ENCODE data around the gene UNK. TPM values are rescaled to one million over a fixed set of nuclear protein-coding genes. Genes with fewer than 3 reads are reported as not detected.

The UNK gene
- total RNA-seq, 1 donor from 2014 or later: 49.7 TPM

DNA sequence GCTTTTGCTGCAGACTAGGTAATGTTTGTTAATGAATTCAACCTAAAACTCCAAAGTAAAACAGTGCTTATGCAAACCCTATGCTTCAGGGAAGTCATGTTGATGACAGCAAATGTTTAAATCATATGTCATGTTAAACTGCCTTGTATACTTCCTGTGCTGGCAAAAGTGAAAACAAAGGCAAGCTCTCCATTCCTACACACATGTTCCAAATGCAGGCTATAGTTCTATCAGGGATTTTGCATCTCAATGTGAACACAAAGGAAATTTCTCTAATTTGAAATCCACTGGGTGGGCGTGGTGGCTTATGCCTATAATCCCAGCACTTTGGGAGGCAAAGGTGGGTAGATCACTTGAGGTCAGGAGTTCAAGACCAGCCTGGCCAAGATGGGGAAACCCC is 19.3 kb downstream of the UNK start:
- no peak overlapping the region for H3K27ac Mint-ChIP-seq
- no peak for DNase-seq (ENCODE audit: extremely low spot score, unreplicated experiment)
- H3K4me3 Mint-ChIP-seq: no peak overlapping the region
- H3K4me1 Mint-ChIP-seq (ENCODE audit: unreplicated experiment): peaks cover 4% of the 10 kb centered on the region
- no peaks in the 10 kb centered on the region for H3K27me3 Mint-ChIP-seq
- H3K9me3 Mint-ChIP-seq: no peaks in the 10 kb centered on the region
- H3K36me3 Mint-ChIP-seq: peaks cover 6% of the 10 kb centered on the region
- TF ChIP-seq, protein P1, sequence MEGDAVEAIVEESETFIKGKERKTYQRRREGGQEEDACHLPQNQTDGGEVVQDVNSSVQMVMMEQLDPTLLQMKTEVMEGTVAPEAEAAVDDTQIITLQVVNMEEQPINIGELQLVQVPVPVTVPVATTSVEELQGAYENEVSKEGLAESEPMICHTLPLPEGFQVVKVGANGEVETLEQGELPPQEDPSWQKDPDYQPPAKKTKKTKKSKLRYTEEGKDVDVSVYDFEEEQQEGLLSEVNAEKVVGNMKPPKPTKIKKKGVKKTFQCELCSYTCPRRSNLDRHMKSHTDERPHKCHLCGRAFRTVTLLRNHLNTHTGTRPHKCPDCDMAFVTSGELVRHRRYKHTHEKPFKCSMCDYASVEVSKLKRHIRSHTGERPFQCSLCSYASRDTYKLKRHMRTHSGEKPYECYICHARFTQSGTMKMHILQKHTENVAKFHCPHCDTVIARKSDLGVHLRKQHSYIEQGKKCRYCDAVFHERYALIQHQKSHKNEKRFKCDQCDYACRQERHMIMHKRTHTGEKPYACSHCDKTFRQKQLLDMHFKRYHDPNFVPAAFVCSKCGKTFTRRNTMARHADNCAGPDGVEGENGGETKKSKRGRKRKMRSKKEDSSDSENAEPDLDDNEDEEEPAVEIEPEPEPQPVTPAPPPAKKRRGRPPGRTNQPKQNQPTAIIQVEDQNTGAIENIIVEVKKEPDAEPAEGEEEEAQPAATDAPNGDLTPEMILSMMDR (conservative IDR thresholded peaks at IDR 0.05): no peak

DNA sequence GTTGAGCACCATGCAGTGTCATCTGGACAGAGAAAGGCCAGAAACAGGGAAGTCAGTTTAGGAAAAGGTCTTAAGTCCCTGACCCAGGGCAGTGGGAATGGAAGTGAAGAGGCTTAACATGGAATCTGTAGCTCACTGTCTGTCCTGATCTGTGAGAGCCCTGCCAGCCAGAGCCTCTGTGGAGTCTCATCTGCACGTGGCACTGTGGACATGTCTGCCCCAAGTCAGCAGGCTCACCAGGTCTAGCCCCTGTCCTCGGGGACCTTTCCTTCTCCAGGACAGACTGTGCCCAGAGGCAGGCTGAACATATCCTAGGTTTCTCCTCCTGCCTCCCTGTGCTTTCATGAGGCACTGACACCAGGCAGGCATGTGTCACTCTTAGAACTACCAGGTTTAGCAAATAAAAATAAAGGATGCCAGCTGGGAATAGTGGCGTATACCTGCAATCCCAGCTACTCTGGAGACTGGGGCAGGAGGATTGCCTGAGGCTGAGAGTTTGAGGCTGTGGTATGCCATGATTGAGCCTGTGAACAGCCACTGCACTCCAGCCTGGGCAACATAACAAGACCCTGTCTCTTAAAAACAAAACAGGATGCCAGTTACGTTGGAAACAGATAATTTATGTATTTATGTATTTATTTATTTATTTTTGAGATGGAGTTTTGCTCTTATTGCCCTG is 22.4 kb downstream of the UNK start:
- H3K36me3 Mint-ChIP-seq: no peaks in the 10 kb centered on the region
- H3K4me1 Mint-ChIP-seq (ENCODE audit: unreplicated experiment): peaks cover 4% of the 10 kb centered on the region
- no peak overlapping the region for H3K4me3 Mint-ChIP-seq
- DNase-seq (ENCODE audit: extremely low spot score, unreplicated experiment): no peak
- H3K27me3 Mint-ChIP-seq: no peaks in the 10 kb centered on the region
- H3K9me3 Mint-ChIP-seq: no peaks in the 10 kb centered on the region
- H3K27ac Mint-ChIP-seq: no peak overlapping the region
- TF ChIP-seq, protein P1 (conservative IDR thresholded peaks at IDR 0.05): no peak

DNA sequence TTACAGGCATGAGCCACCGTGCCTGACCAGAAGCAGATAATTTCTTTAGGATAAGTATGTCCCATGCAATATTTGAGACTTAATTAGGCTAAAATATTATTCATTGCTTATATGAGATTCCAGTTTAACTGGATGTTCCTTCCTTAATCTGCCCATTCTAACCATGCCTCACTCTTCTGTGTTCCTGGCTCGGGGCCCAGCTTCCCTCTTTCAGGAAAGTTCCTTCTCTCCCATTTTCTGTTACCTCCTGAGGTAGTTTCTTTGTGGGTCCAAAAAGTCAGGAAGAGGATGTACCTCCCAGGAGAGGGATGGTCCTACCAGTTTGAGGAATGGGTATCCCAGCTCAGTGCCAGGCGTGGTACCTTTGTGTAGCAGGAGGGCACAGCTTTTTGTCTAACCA is 23.3 kb downstream of the UNK start:
- no peak for DNase-seq (ENCODE audit: extremely low spot score, unreplicated experiment)
- Mint-ChIP-seq H3K36me3 (no peaks in the 10 kb centered on the region), H3K27ac (no peak overlapping the region), H3K9me3 (no peaks in the 10 kb centered on the region), H3K27me3 (no peaks in the 10 kb centered on the region), H3K4me3 (no peak overlapping the region), H3K4me1 (ENCODE audit: unreplicated experiment) (peaks cover 4% of the 10 kb centered on the region)
- TF ChIP-seq, protein P1 (conservative IDR thresholded peaks at IDR 0.05): no peak

DNA sequence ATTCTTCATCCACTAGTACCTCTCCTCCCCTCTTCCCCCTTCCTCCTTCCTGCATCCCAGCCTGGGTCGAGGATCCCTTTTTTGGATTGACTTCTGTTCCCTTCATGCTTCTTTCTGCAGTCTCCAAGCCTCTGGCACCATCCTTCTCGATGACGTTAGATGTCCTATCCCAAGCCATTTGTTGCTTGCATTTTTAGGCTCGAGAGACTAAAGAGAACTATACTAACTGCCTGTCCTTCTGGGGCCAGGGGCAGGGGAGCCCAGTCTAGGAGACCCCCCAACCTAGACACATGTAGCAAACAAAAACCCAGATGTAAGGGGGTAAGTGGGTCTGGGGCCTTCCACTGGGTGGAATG is 23.9 kb downstream of the UNK start:
- no peaks in the 10 kb centered on the region for H3K9me3 Mint-ChIP-seq
- H3K4me1 Mint-ChIP-seq (ENCODE audit: unreplicated experiment): peaks cover 4% of the 10 kb centered on the region
- TF ChIP-seq, protein P1 (conservative IDR thresholded peaks at IDR 0.05): no peak
- H3K27ac Mint-ChIP-seq: peak overlapping the region; percentile 58
- H3K36me3 Mint-ChIP-seq: no peaks in the 10 kb centered on the region
- H3K27me3 Mint-ChIP-seq: no peaks in the 10 kb centered on the region
- H3K4me3 Mint-ChIP-seq: no peak overlapping the region
- no peak for DNase-seq (ENCODE audit: extremely low spot score, unreplicated experiment)

DNA sequence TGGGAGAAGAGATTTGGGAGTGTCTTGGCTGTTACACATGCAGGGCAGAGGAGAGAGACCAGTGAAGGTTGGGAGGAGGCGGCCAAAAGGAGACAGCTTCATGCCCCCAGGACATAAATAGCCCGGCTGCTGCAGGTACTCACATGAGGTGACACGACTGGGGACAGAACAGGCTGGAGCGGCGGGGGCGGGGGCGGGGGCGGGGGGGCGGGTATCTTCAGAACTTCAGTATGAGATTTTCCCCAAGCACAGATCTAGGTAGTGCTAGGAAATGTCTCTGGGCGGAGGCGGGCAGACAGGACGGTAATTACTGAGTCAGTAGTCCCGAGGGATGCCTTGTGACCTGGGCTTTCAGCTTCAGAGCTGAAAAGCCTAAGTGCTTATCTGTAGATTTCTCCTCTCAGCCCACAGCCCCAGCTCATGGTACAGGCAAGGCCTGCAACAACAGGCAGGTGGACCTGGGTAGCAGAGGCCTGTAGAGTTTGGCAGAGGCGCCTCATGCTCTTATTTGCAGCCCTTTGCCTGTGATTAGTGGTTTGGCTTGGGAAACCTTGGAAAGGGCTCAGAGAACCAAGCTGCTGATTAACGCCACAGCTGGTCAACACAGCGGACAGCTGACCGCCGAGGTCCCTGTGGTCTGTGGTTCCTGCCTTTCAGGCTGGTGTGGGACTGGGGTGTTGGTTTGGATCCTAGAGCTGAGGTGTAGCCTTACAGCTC is 24.5 kb downstream of the UNK start:
- no peaks in the 10 kb centered on the region for H3K36me3 Mint-ChIP-seq
- DNase-seq (ENCODE audit: extremely low spot score, unreplicated experiment): no peak
- no peak overlapping the region for H3K4me3 Mint-ChIP-seq
- H3K27me3 Mint-ChIP-seq: no peaks in the 10 kb centered on the region
- peaks cover 4% of the 10 kb centered on the region for H3K4me1 Mint-ChIP-seq (ENCODE audit: unreplicated experiment)
- TF ChIP-seq, protein P1 (conservative IDR thresholded peaks at IDR 0.05): no peak
- no peaks in the 10 kb centered on the region for H3K9me3 Mint-ChIP-seq
- peak overlapping the region; percentile 70 for H3K27ac Mint-ChIP-seq

All from type B pancreatic cell (in vitro differentiated cells).